Retinal pigment epithelial cell (primary cell): ENCODE results near the gene PRPS2.
A peak's percentile ranks its signal among the peaks of the same experiment; 100 is the strongest.

Experiments used
- DNase-seq: peaks from one replicate; pipeline ENCODE4 v3.0.0-alpha.2; 2010; ENCODE audit warnings: low read depth
- H3K4me3 ChIP-seq: 2 replicates; pipeline ENCODE4 v1.5.1; 2011; ENCODE audit warnings: mild to moderate bottlenecking, low read length, control low read depth, moderate library complexity
- TF ChIP-seq, protein P1 (sequence below): conservative IDR thresholded peaks from 2 replicates; pipeline ENCODE4 v1.5.1; 2011; ENCODE audit warnings: low read depth, low read length, control low read depth, inconsistent platforms

PRPS2 gene

DNA sequence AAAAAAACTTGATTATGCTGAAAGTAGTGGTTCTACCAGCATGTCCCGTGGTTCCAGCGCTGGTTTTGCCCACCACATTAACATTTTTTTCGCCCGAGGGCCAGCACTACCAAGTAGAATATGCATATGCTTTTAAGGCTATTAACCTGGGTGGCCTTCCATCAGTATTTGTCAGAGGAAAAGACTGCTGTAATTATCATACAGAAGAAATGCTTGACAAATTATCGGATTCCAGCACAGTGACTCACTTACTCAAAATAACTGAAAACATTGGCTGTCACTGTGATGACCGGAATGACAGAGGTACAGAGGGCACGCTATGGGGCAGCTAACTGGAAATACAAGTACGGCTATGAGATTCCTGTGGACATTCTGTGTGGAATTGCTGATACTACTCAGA, 34.6 kb downstream of the PRPS2 start:
- DNase-seq: peak; percentile 26
- H3K4me3 ChIP-seq: no peak overlapping the region
- TF ChIP-seq, protein P1, sequence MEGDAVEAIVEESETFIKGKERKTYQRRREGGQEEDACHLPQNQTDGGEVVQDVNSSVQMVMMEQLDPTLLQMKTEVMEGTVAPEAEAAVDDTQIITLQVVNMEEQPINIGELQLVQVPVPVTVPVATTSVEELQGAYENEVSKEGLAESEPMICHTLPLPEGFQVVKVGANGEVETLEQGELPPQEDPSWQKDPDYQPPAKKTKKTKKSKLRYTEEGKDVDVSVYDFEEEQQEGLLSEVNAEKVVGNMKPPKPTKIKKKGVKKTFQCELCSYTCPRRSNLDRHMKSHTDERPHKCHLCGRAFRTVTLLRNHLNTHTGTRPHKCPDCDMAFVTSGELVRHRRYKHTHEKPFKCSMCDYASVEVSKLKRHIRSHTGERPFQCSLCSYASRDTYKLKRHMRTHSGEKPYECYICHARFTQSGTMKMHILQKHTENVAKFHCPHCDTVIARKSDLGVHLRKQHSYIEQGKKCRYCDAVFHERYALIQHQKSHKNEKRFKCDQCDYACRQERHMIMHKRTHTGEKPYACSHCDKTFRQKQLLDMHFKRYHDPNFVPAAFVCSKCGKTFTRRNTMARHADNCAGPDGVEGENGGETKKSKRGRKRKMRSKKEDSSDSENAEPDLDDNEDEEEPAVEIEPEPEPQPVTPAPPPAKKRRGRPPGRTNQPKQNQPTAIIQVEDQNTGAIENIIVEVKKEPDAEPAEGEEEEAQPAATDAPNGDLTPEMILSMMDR: no peak

DNA sequence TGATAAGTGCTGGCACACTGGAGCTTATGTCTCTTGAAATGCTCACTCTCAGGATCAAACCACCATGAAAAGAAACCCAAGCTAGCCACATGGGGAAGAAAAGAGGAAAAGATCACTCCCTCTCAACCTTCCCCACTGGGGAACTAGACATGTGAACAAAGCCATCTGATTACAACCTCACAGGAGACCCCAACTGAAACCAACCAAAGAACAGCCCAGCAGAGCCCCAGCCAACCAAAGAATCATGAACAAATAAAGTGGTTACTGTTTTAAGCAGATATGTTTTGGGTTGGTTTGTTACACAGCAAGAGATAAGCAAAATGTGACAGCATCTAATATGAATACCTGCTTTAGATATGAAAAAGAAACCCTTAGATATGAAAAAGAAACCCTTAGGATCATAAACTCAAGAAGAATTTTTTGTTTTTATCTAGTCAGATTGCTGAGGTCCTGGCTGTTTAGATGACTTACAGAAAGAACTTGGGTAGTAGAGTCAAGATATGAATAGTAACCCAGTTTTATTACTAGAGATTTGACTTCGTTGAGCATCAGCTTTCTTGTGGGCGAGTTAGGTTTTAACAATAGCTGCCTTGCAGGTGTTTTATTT, 52.0 kb downstream of the PRPS2 start:
- DNase-seq: no peak
- H3K4me3 ChIP-seq: no peak overlapping the region
- TF ChIP-seq, protein P1: no peak

DNA sequence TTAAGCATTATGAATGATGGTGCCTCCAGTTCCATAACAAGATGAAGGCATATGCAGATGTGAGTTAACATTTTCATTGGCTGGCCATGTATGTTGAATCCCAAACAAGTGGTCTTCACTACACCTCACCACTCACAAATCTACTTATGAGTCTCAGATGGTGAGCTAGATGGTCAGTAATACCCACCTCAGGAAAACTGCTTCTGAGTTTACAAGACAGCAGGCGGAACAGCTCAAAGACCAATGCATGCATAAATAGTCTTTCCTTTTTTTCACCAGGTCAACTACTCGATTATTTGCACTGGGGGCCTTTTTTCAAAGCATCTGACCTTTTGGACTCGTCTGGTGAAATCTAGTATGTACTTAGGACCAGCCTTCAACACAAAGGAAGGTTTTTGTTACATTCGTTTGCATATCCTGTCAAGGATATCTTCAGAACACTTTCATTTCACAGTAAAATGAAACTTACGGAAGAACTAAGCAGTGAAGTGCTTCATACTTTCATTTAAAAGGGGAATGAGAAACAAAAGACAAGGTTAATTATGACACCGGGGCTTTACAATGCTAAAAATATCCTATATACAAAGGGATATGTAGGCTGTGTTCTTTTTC, 52.6 kb downstream of the PRPS2 start:
- no peak overlapping the region for H3K4me3 ChIP-seq
- TF ChIP-seq, protein P1: no peak
- no peak for DNase-seq

DNA sequence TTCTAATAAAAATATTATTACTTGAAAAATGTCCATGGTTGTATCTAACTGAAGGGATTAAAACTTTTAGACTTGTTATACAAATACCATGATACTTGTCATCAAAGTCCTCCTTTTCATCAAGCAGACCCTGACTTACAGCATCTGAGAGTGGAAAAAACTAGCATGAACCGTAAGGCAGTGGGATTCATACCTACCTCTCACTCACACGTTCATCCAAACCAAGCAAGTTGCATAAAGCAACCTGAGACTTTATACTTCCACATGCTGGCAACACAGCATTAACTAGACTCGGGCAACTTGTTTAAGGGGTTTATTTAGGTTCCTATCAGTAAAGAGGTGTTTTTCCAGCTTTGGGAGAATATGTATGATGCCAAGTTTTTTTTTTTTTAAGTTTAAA, 53.1 kb downstream of the PRPS2 start:
- no peak for DNase-seq
- no peak overlapping the region for H3K4me3 ChIP-seq

DNA sequence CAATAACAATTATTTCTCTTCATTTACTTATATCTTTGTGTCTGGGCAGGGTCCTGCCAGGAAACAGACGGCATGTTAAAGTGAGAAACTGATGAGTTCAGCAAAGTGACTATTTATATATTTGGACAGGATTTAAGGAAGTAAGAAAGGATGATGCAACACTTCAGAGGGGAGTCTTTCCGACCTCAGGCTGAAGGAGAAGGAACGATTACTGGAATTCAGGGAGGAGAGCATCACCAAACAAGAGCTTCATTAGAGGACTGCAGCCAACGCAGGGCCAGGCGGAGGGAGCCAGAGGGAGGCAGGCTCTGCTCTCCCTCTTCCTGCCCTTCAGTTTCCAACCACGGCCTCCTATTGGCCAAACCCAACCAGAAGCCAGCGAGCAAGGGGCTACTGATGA, 74.1 kb downstream of the PRPS2 start:
- DNase-seq: no peak
- TF ChIP-seq, protein P1: no peak
- no peak overlapping the region for H3K4me3 ChIP-seq

More for the DNA sequence above, 53.1 kb downstream of the PRPS2 start:
- TF ChIP-seq, protein P1: no peak

DNA sequence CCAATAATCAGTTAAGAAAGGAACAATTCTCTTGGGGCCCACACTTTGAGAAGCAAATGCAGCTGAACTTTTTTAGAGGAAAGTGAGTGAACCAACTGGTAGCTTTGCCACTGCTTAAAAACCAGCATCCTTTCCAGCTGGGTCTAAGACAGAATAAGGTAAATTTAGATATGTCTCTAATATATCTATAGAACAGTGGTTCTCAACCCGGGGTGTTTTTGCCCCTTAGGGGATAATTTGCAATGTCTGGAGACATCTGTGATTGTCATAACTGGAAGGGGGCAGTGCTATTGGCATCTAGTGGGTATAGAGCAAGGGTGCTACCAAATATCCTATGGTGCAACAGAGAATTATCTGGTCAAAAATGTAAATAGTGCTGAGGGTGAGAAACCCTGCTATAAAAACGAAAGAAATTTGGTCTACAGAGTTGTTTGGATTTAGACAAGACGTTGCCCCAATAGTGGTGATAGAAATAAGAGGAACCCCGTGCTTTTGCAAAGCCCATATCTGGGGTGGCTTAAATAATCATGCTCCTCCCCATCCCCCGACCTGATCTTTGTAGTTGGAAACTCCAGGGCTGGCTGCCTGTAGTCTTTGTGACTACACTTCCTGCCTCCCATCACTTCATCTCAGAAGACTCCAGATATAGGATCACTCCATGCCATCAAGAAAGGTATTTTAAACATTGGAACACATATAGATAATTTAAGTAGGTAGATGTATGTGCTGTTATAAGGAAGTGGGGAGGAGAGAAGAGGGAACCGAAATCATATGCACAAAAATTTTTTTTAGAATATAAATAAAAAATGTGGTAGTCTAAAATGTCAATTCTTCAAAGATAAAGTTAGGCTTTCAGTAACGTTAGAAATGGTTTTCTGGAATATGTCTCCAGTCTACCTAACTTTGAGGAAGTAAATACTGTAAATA, 75.5 kb downstream of the PRPS2 start, which contains the start of gene TLR7:
Gene TLR7, plus strand, starts transcription at position 622 of the 927 bp plus-strand sequence. CDS start 507 bp downstream, outside the sequence.
- no peak within 1 kb of the TSS for H3K4me3 ChIP-seq
- no peak for DNase-seq
- TF ChIP-seq, protein P1: no peak
